Caco-2 (cell line): Measurements from ENCODE around the gene NEU1. TPM values are rescaled to one million over a fixed set of nuclear protein-coding genes. Genes with fewer than 3 reads are reported as not detected.

Experiments
- BruUV-seq: library from RNA; stranded (reverse); fragments of 400-500 nt; replicated peaks from 2 replicates; lab custom pipeline; 2021; lab: Mats Ljungman, UMichigan
- CTCF ChIA-PET: fragments of 300-600 bp; sonication (Branson Sonifier 250); formaldehyde crosslinking; loops from one replicate; lab custom pipeline; 2022; ENCODE audit warnings: antibody characterized with exemption; lab: Charles Lee
- POLR2A ChIA-PET: fragments of 300-600 bp; sonication (Branson Sonifier 250); formaldehyde crosslinking; loops from one replicate; lab custom pipeline; 2022; ENCODE audit warnings: antibody characterized with exemption; lab: Charles Lee
- DNase-seq, 2 experiments: peaks; one replicate each; pipeline versions ENCODE4 v3.0.0 to v3.0.0-alpha.2; 2020 to 2022
- H3K27me3 ChIP-seq: replicated peaks from 2 replicates; pipeline ENCODE4 v1.6.0; 2011; ENCODE audit warnings: low read length; ENCODE audit not compliant: control insufficient read depth, insufficient read depth
- H3K36me3 ChIP-seq: 2 replicates; pipeline ENCODE4 v1.5.1; 2011; ENCODE audit warnings: low read length; ENCODE audit not compliant: control insufficient read depth, insufficient read depth
- H3K4me1 ChIP-seq: fragments of 250-450 bp; sonication (Bioruptor Pico); 2 replicates; pipeline ENCODE4 v1.5.1; 2020; ENCODE audit warnings: mild to moderate bottlenecking
- H3K4me3 ChIP-seq: 2 replicates; pipeline ENCODE4 v1.5.1; 2011; ENCODE audit warnings: low read depth, mild to moderate bottlenecking, control low read depth, low read length
- H3K9me3 ChIP-seq: fragments of 250-450 bp; sonication (Bioruptor Pico); 2 replicates; pipeline ENCODE4 v1.5.1; 2020; ENCODE audit warnings: mild to moderate bottlenecking, moderate library complexity
- H3K27ac Mint-ChIP-seq: one replicate; pipeline ENCODE4 v1.8.0; 2022; ENCODE audit warnings: mixed read lengths; ENCODE audit not compliant: unreplicated experiment
- H3K27me3 Mint-ChIP-seq: one replicate; pipeline ENCODE4 v1.8.0; 2022; ENCODE audit warnings: mixed read lengths; ENCODE audit not compliant: insufficient read depth, unreplicated experiment
- H3K36me3 Mint-ChIP-seq: one replicate; pipeline ENCODE4 v1.8.0; 2022; ENCODE audit warnings: mild to moderate bottlenecking, mixed read lengths; ENCODE audit not compliant: insufficient read depth, unreplicated experiment
- H3K4me1 Mint-ChIP-seq: one replicate; pipeline ENCODE4 v1.8.0; 2022; ENCODE audit warnings: low read depth, mixed read lengths; ENCODE audit not compliant: unreplicated experiment
- H3K4me3 Mint-ChIP-seq: one replicate; pipeline ENCODE4 v1.8.0; 2022; ENCODE audit warnings: mild to moderate bottlenecking, moderate library complexity, mixed read lengths; ENCODE audit not compliant: unreplicated experiment
- H3K9me3 Mint-ChIP-seq: one replicate; pipeline ENCODE4 v1.8.0; 2022; ENCODE audit warnings: mixed read lengths; ENCODE audit not compliant: unreplicated experiment
- intact Hi-C: fragments of 100-400 bp; cut with micrococcal nuclease; formaldehyde crosslinking; loops from one replicate; pipeline ENCODE4 v1.10.0; 2022; ENCODE audit not compliant: unreplicated experiment
- total RNA-seq: library from RNA; stranded (reverse); gene quantifications from 2 replicates; pipeline ENCODE4 v1.2.3, GENCODE V29; 2022
- TF ChIP-seq, protein P1 (sequence below), 2 experiments: fragments of 200-600 bp in 1 of 2; IDR thresholded peaks; 1 replicate in 1 of 2; 2 replicates in 1 of 2; pipeline versions ENCODE4 v1.5.1 to v1.8.0; 2011 to 2022; ENCODE audit warnings: antibody characterized with exemption in 1 of 2, control low read depth in 1 of 2, inconsistent platforms in 1 of 2, low read depth in 1 of 2, low read length in 1 of 2, mild to moderate bottlenecking in 1 of 2, moderate library complexity in 1 of 2; ENCODE audit not compliant: insufficient read depth in 1 of 2, severe bottlenecking in 1 of 2, unreplicated experiment in 1 of 2

The NEU1 gene
- total RNA-seq, 1 experiment from 2014 or later: 176 TPM

DNA sequence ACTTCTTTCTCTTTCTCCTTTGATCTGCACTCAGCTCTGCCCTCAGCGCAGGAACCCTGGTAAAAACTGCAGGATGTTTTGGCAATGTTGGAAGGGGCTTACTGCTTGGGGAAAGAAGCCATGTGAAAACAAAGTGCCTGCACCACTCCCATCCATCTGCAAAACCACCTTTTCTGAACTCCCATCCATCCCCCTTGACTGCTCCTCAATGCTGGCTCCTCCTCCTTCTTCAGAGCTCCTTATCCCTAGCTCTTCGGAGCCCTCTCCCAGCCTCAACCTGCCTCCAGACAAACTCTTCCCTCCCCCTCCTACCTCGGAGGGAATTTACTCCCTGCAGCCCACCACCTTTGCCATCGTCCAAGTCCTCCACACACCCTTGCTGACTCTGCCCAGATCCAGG lies 43.5 kb upstream of the NEU1 start:
- POLR2A ChIA-PET: no interaction called here
- Histone ChIP-seq H3K4me1 (peaks cover 16% of the 10 kb centered on the region), H3K9me3 (no peaks in the 10 kb centered on the region), H3K4me3 (no peak overlapping the region), H3K36me3 (no peaks in the 10 kb centered on the region), H3K27me3 (no peaks in the 10 kb centered on the region)
- Mint-ChIP-seq H3K4me3 (no peak overlapping the region), H3K36me3 (peaks cover 16% of the 10 kb centered on the region), H3K27ac (peak overlapping the region; percentile 10), H3K4me1 (peaks cover 10% of the 10 kb centered on the region), H3K27me3 (no peaks in the 10 kb centered on the region), H3K9me3 (no peaks in the 10 kb centered on the region)
- BruUV-seq: no TSS peak
- no peak for DNase-seq
- intact Hi-C loops: no loop called here
- TF ChIP-seq, protein P1, sequence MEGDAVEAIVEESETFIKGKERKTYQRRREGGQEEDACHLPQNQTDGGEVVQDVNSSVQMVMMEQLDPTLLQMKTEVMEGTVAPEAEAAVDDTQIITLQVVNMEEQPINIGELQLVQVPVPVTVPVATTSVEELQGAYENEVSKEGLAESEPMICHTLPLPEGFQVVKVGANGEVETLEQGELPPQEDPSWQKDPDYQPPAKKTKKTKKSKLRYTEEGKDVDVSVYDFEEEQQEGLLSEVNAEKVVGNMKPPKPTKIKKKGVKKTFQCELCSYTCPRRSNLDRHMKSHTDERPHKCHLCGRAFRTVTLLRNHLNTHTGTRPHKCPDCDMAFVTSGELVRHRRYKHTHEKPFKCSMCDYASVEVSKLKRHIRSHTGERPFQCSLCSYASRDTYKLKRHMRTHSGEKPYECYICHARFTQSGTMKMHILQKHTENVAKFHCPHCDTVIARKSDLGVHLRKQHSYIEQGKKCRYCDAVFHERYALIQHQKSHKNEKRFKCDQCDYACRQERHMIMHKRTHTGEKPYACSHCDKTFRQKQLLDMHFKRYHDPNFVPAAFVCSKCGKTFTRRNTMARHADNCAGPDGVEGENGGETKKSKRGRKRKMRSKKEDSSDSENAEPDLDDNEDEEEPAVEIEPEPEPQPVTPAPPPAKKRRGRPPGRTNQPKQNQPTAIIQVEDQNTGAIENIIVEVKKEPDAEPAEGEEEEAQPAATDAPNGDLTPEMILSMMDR (IDR thresholded peaks at IDR 0.05; ENCODE audit: insufficient read depth in 1 of 2, low read depth in 1 of 2, low read length in 1 of 2, severe bottlenecking in 1 of 2, unreplicated experiment in 1 of 2): no peak
- CTCF ChIA-PET: interaction anchor here (1.1 to 2.4 kb wide), 2 partner anchors 45 to 46 kb away, joined by 5 to 11 read pairs; no protein-coding TSS in a partner anchor

DNA sequence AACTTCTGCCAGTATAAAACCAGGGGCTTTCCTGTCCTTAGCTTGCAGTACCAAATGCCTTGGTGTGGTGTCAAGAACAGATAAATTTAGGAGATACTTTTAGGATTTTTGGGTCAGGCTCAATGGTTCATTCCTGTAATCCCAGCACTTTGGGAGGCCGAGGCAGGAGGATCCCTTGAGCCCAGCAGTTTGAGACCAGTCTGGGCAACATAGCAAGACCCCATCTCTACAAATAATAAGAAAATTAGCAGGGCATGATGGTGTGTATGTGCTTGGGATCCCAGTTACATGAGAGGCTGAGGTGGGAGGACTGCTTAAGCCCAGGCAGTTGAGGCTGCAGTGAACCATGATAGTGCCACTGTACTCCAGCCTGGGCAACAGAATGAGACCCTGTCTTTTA lies 42.4 kb upstream of the NEU1 start:
- no peak overlapping the region for H3K4me3 Mint-ChIP-seq
- ChIA-PET POLR2A (interaction anchor here (0.5 kb wide), 1 partner anchor 8 kb away, joined by 3 read pairs; the partner anchor contains the start of gene EHMT2), CTCF (no interaction called here)
- no peaks in the 10 kb centered on the region for H3K9me3 Mint-ChIP-seq
- peaks cover 10% of the 10 kb centered on the region for H3K4me1 Mint-ChIP-seq
- BruUV-seq: no TSS peak
- H3K36me3 ChIP-seq: no peaks in the 10 kb centered on the region
- H3K36me3 Mint-ChIP-seq: peaks cover 16% of the 10 kb centered on the region
- H3K4me3 ChIP-seq: no peak overlapping the region
- H3K27me3 Mint-ChIP-seq: no peaks in the 10 kb centered on the region
- TF ChIP-seq, protein P1 (IDR thresholded peaks at IDR 0.05; ENCODE audit: insufficient read depth in 1 of 2, low read depth in 1 of 2, low read length in 1 of 2, severe bottlenecking in 1 of 2, unreplicated experiment in 1 of 2): no peak
- DNase-seq: no peak
- intact Hi-C loops: no loop called here
- H3K27me3 ChIP-seq: no peaks in the 10 kb centered on the region
- H3K27ac Mint-ChIP-seq: no peak overlapping the region
- no peaks in the 10 kb centered on the region for H3K9me3 ChIP-seq
- peaks cover 19% of the 10 kb centered on the region for H3K4me1 ChIP-seq

DNA sequence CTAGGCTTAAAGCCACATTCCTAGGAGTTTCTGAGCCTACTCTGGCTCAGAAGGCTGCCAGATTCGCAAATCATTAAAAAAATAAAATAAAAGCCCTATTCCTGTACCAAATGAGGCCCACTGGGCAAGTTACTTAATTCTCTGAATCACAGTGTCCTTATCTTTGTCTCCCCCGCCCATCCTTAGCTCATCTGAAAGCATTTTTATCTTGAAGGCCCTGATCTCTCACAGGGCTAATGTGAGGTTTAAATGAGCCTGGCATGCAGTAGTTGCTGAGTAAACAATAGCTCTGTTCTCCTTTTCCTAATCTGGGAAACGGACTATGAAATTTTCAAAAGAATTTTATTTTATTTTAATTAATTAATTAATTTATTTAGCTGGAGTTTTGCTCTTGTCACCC lies 41.3 kb upstream of the NEU1 start:
- H3K9me3 Mint-ChIP-seq: no peaks in the 10 kb centered on the region
- Histone ChIP-seq H3K4me1 (peaks cover 19% of the 10 kb centered on the region), H3K27me3 (no peaks in the 10 kb centered on the region), H3K9me3 (no peaks in the 10 kb centered on the region), H3K4me3 (no peak overlapping the region), H3K36me3 (no peaks in the 10 kb centered on the region)
- H3K4me1 Mint-ChIP-seq: peaks cover 18% of the 10 kb centered on the region
- no peaks in the 10 kb centered on the region for H3K27me3 Mint-ChIP-seq
- no peak for DNase-seq
- TF ChIP-seq, protein P1 (IDR thresholded peaks at IDR 0.05; ENCODE audit: insufficient read depth in 1 of 2, low read depth in 1 of 2, low read length in 1 of 2, severe bottlenecking in 1 of 2, unreplicated experiment in 1 of 2): no peak
- no peak overlapping the region for H3K4me3 Mint-ChIP-seq
- H3K27ac Mint-ChIP-seq: no peak overlapping the region
- ChIA-PET POLR2A (no interaction called here), CTCF (interaction anchor here (1.0 kb wide), 1 partner anchor 49 kb away, joined by 3 read pairs; no protein-coding TSS in a partner anchor)
- peaks cover 23% of the 10 kb centered on the region for H3K36me3 Mint-ChIP-seq
- intact Hi-C loops: loop anchor here (2.0 to 5.0 kb wide), 2 partner anchors 37 to 213 kb away; no protein-coding TSS in a partner anchor
- BruUV-seq: no TSS peak
